ENCODE data around the gene XRCC5. TPM values are rescaled to one million over a fixed set of nuclear protein-coding genes. Genes with fewer than 3 reads are reported as not detected.
"Not testable (repeated sequence)": the region's sequence is repeated elsewhere in the genome, so short reads cannot be mapped to it uniquely, and the experiment has no call there.

The XRCC5 gene
- polyA plus RNA-seq, 2 donors: 57.9 to 100 TPM

DNA sequence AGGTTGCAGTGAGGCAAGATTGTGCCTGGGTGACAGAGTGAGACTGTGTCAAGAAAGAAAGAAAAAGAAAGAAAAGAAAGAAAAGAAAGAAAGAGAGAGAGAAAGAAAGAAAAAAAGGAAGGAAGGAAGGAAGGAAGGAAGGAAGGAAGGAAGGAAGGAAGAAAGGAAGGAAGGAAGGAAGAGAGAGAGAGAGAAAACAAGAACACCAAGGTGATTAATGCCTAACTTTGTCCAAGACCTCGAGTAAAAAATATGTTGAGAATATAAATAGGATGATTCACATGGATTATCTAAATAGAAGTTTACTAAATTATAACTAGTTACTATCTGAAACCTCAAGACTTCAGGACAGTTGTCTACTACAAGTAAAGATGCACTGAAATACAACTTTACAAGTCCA lies 34.8 kb upstream of the XRCC5 start:
- 41 to 53% methylated on average over 1 of the region's 1 CpG for WGBS, 2 donors
- Histone ChIP-seq H3K9me3 (ENCODE audit: control insufficient read depth in 2 of 2, insufficient read depth in 1 of 2, low read depth in 1 of 2, low read length in 1 of 2) (no peaks in the 10 kb centered on the region), H3K27me3 (ENCODE audit: control insufficient read depth in 1 of 2, insufficient read depth in 2 of 2, low read length in 2 of 2) (no peaks in the 10 kb centered on the region), H3K36me3 (ENCODE audit: control insufficient read depth in 2 of 2, insufficient read depth in 2 of 2, low read length in 1 of 2) (no peaks in the 10 kb centered on the region), H3K4me3 (ENCODE audit: low read depth in 1 of 2, low read length in 2 of 2) (no peak overlapping the region), H3K27ac (ENCODE audit: low read depth in 2 of 2, low read length in 1 of 2) (no peak overlapping the region), H3K4me1 (ENCODE audit: control insufficient read depth in 2 of 2, insufficient read depth in 2 of 2, low read length in 1 of 2) (no peaks in the 10 kb centered on the region)

GRCh38 chr2:216074794-216075193 lies 34.4 kb upstream of the XRCC5 start:
- Histone ChIP-seq H3K36me3 (ENCODE audit: control insufficient read depth in 2 of 2, insufficient read depth in 2 of 2, low read length in 1 of 2) (no peaks in the 10 kb centered on the region), H3K4me1 (ENCODE audit: control insufficient read depth in 2 of 2, insufficient read depth in 2 of 2, low read length in 1 of 2) (no peaks in the 10 kb centered on the region), H3K4me3 (ENCODE audit: low read depth in 1 of 2, low read length in 2 of 2) (no peak overlapping the region), H3K9me3 (ENCODE audit: control insufficient read depth in 2 of 2, insufficient read depth in 1 of 2, low read depth in 1 of 2, low read length in 1 of 2) (no peaks in the 10 kb centered on the region), H3K27me3 (ENCODE audit: control insufficient read depth in 1 of 2, insufficient read depth in 2 of 2, low read length in 2 of 2) (no peaks in the 10 kb centered on the region), H3K27ac (ENCODE audit: low read depth in 2 of 2, low read length in 1 of 2) (no peak overlapping the region)
- WGBS, 2 donors: 73 to 96% methylated on average over 1 of the region's 1 CpG

GRCh38 chr2:216075510-216076485 lies 33.4 kb upstream of the XRCC5 start:
- Histone ChIP-seq H3K9me3 (ENCODE audit: control insufficient read depth in 2 of 2, insufficient read depth in 1 of 2, low read depth in 1 of 2, low read length in 1 of 2) (no peaks in the 10 kb centered on the region), H3K4me1 (ENCODE audit: control insufficient read depth in 2 of 2, insufficient read depth in 2 of 2, low read length in 1 of 2) (no peaks in the 10 kb centered on the region), H3K27me3 (ENCODE audit: control insufficient read depth in 1 of 2, insufficient read depth in 2 of 2, low read length in 2 of 2) (no peaks in the 10 kb centered on the region), H3K4me3 (ENCODE audit: low read depth in 1 of 2, low read length in 2 of 2) (no peak overlapping the region), H3K27ac (ENCODE audit: low read depth in 2 of 2, low read length in 1 of 2) (no peak overlapping the region), H3K36me3 (ENCODE audit: control insufficient read depth in 2 of 2, insufficient read depth in 2 of 2, low read length in 1 of 2) (no peaks in the 10 kb centered on the region)
- WGBS, 2 donors: 74 to 89% methylated on average over 6 of the region's 6 CpGs

DNA sequence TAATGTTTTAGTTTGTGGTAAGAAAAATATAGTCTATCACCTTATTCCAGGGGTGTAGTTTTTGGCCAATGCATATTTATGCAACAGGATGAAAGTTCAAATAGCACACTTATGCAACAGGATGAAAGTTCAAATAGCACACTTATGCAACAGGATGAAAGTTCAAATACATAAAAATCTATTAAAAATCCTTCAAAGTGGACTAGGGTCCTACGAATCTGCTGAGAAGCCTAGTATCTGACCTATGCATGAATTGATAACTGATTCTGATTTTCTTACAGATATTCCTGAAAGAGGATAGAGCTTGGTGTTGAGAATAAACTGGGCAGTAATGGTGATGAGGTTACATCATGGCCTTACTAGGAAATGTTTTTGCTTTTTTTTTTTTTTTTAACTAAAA lies 30.4 kb upstream of the XRCC5 start:
- Histone ChIP-seq H3K4me3 (ENCODE audit: low read depth in 1 of 2, low read length in 2 of 2) (no peak overlapping the region), H3K27me3 (ENCODE audit: control insufficient read depth in 1 of 2, insufficient read depth in 2 of 2, low read length in 2 of 2) (no peaks in the 10 kb centered on the region), H3K4me1 (ENCODE audit: control insufficient read depth in 2 of 2, insufficient read depth in 2 of 2, low read length in 1 of 2) (peaks cover 0 to 4% of the 10 kb centered on the region in 2 donors), H3K9me3 (ENCODE audit: control insufficient read depth in 2 of 2, insufficient read depth in 1 of 2, low read depth in 1 of 2, low read length in 1 of 2) (no peaks in the 10 kb centered on the region), H3K36me3 (ENCODE audit: control insufficient read depth in 2 of 2, insufficient read depth in 2 of 2, low read length in 1 of 2) (no peaks in the 10 kb centered on the region), H3K27ac (ENCODE audit: low read depth in 2 of 2, low read length in 1 of 2) (no peak overlapping the region)
- WGBS, 2 donors: 59 to 85% methylated on average over 1 of the region's 1 CpG

- H3K27me3 ChIP-seq (ENCODE audit: control insufficient read depth in 1 of 2, insufficient read depth in 2 of 2, low read length in 2 of 2); H3K4me1 ChIP-seq (ENCODE audit: control insufficient read depth in 2 of 2, insufficient read depth in 2 of 2, low read length in 1 of 2); H3K4me3 ChIP-seq (ENCODE audit: low read depth in 1 of 2, low read length in 2 of 2); H3K9me3 ChIP-seq (ENCODE audit: control insufficient read depth in 2 of 2, insufficient read depth in 1 of 2, low read depth in 1 of 2, low read length in 1 of 2); H3K27ac ChIP-seq (ENCODE audit: low read depth in 2 of 2, low read length in 1 of 2); H3K36me3 ChIP-seq (ENCODE audit: control insufficient read depth in 2 of 2, insufficient read depth in 2 of 2, low read length in 1 of 2): not testable (repeated sequence)
- WGBS, 2 donors: 97 to 98% methylated on average over 10 of the region's 10 CpGs
Measured at GRCh38 chr2:216080048-216080447, 29.1 kb upstream of the XRCC5 start.

DNA sequence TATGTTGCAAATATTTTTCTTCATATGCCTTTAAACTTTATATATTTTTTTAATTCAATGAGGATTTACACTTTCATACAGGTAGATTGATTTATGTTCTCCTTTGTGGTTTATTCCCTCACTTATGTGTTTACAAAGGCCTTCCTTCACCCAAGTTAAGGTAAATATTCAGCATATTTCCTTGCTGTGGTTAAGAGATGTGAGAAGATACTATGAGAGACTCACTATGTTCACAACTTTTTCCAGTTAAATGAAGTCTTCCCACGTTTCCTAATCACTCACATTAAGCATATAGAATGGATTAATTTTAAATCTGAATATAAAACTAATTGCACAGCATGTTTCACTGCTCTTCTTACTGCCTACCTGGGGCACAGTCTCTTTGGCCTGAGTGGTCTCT lies 28.1 kb upstream of the XRCC5 start:
- no peak overlapping the region for H3K27ac ChIP-seq (ENCODE audit: low read depth in 2 of 2, low read length in 1 of 2)
- 14 to 23% methylated on average over 1 of the region's 1 CpG for WGBS, 2 donors
- H3K4me1 ChIP-seq (ENCODE audit: control insufficient read depth in 2 of 2, insufficient read depth in 2 of 2, low read length in 1 of 2): peaks cover 0 to 4% of the 10 kb centered on the region in 2 donors
- H3K36me3 ChIP-seq (ENCODE audit: control insufficient read depth in 2 of 2, insufficient read depth in 2 of 2, low read length in 1 of 2): no peaks in the 10 kb centered on the region
- no peaks in the 10 kb centered on the region for H3K27me3 ChIP-seq (ENCODE audit: control insufficient read depth in 1 of 2, insufficient read depth in 2 of 2, low read length in 2 of 2)
- H3K4me3 ChIP-seq (ENCODE audit: low read depth in 1 of 2, low read length in 2 of 2): peak overlapping the region; percentile 69 to 81
- H3K9me3 ChIP-seq (ENCODE audit: control insufficient read depth in 2 of 2, insufficient read depth in 1 of 2, low read depth in 1 of 2, low read length in 1 of 2): no peaks in the 10 kb centered on the region

- 0 to 1% methylated on average over 38 to 44 of the region's 44 CpGs for WGBS, 2 donors
- Histone ChIP-seq H3K9me3 (ENCODE audit: control insufficient read depth in 2 of 2, insufficient read depth in 1 of 2, low read depth in 1 of 2, low read length in 1 of 2) (no peaks in the 10 kb centered on the region), H3K27me3 (ENCODE audit: control insufficient read depth in 1 of 2, insufficient read depth in 2 of 2, low read length in 2 of 2) (no peaks in the 10 kb centered on the region), H3K36me3 (ENCODE audit: control insufficient read depth in 2 of 2, insufficient read depth in 2 of 2, low read length in 1 of 2) (no peaks in the 10 kb centered on the region), H3K27ac (ENCODE audit: low read depth in 2 of 2, low read length in 1 of 2) (peak within 1 kb of the TSS in 1 of 2 donors; percentile 54), H3K4me1 (ENCODE audit: control insufficient read depth in 2 of 2, insufficient read depth in 2 of 2, low read length in 1 of 2) (peaks cover 0 to 4% of the 10 kb centered on the region in 2 donors), H3K4me3 (ENCODE audit: low read depth in 1 of 2, low read length in 2 of 2) (peak within 1 kb of the TSS; percentile 69 to 81)
Measured at GRCh38 chr2:216081487-216082116, 27.5 kb upstream of the XRCC5 start, which contains the start of the genes PECR and TMEM169. Gene PECR, minus strand, starts transcription at chr2:216081809. Its CDS starts 68 bp downstream, at chr2:216081741. Gene TMEM169, plus strand, starts transcription at chr2:216081919. Its CDS starts 14,045 bp downstream, at chr2:216095964.

- no peaks in the 10 kb centered on the region for H3K9me3 ChIP-seq (ENCODE audit: control insufficient read depth in 2 of 2, insufficient read depth in 1 of 2, low read depth in 1 of 2, low read length in 1 of 2)
- no peaks in the 10 kb centered on the region for H3K27me3 ChIP-seq (ENCODE audit: control insufficient read depth in 1 of 2, insufficient read depth in 2 of 2, low read length in 2 of 2)
- H3K27ac ChIP-seq (ENCODE audit: low read depth in 2 of 2, low read length in 1 of 2): no peak overlapping the region
- H3K36me3 ChIP-seq (ENCODE audit: control insufficient read depth in 2 of 2, insufficient read depth in 2 of 2, low read length in 1 of 2): no peaks in the 10 kb centered on the region
- 11 to 14% methylated on average over 22 of the region's 22 CpGs for WGBS, 2 donors
- H3K4me3 ChIP-seq (ENCODE audit: low read depth in 1 of 2, low read length in 2 of 2): peak overlapping the region; percentile 69 to 81
- peaks cover 0 to 4% of the 10 kb centered on the region in 2 donors for H3K4me1 ChIP-seq (ENCODE audit: control insufficient read depth in 2 of 2, insufficient read depth in 2 of 2, low read length in 1 of 2)
Measured at GRCh38 chr2:216082117-216082711, 26.9 kb upstream of the XRCC5 start.

GRCh38 chr2:216082805-216083204 lies 26.3 kb upstream of the XRCC5 start:
- 78 to 85% methylated on average over 3 of the region's 3 CpGs for WGBS, 2 donors
- no peak overlapping the region for H3K27ac ChIP-seq (ENCODE audit: low read depth in 2 of 2, low read length in 1 of 2)

More at GRCh38 chr2:216082805-216083204, 26.3 kb upstream of the XRCC5 start:
- Histone ChIP-seq H3K27me3 (ENCODE audit: control insufficient read depth in 1 of 2, insufficient read depth in 2 of 2, low read length in 2 of 2) (peaks cover 0 to 2% of the 10 kb centered on the region in 2 donors), H3K9me3 (ENCODE audit: control insufficient read depth in 2 of 2, insufficient read depth in 1 of 2, low read depth in 1 of 2, low read length in 1 of 2) (no peaks in the 10 kb centered on the region), H3K4me3 (ENCODE audit: low read depth in 1 of 2, low read length in 2 of 2) (no peak overlapping the region), H3K36me3 (ENCODE audit: control insufficient read depth in 2 of 2, insufficient read depth in 2 of 2, low read length in 1 of 2) (no peaks in the 10 kb centered on the region), H3K4me1 (ENCODE audit: control insufficient read depth in 2 of 2, insufficient read depth in 2 of 2, low read length in 1 of 2) (peaks cover 0 to 4% of the 10 kb centered on the region in 2 donors)
